Ovary (tissue), 3 donors: Measurements from ENCODE around the gene L3HYPDH.

Experiments
- POLR2A ChIP-seq: fragments of 450-650 bp; IDR thresholded peaks from one replicate; pipeline ENCODE4 v1.6.1; 2017; ENCODE audit warnings: antibody characterized with exemption, mild to moderate bottlenecking, moderate library complexity
- TF ChIP-seq, protein P1 (sequence below), 3 donors: fragments of 450-650 bp in 2 of 3; fragments of 200-600 bp in 1 of 3; IDR thresholded peaks; one replicate each; pipeline versions ENCODE4 v1.5.1 to v1.8.0; 2016 to 2022; ENCODE audit warnings: antibody characterized with exemption in 3 of 3, mild to moderate bottlenecking in 1 of 3
- donor health status: DM: no; HTN: no; CAD: no.

DNA sequence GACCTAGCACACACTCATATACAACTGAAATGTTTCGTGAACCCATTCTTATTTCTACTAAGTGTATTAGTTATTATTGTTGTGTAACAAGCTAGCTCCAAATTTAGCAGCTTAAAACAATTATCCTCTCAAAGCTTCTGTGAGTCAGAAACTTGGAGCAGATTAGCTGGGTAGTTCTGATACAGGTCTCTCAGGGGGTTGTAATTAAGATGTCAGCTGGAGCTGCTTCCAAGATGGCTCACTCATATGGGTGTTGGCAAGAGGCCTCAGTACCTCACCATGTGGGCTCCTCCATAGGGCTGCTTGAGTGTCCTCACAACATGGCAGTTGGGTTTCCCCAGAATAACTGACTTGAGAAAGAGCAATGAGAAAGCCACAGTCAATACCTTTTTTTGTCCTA, 28.8 kb downstream of the L3HYPDH start:
- TF ChIP-seq, protein P1, sequence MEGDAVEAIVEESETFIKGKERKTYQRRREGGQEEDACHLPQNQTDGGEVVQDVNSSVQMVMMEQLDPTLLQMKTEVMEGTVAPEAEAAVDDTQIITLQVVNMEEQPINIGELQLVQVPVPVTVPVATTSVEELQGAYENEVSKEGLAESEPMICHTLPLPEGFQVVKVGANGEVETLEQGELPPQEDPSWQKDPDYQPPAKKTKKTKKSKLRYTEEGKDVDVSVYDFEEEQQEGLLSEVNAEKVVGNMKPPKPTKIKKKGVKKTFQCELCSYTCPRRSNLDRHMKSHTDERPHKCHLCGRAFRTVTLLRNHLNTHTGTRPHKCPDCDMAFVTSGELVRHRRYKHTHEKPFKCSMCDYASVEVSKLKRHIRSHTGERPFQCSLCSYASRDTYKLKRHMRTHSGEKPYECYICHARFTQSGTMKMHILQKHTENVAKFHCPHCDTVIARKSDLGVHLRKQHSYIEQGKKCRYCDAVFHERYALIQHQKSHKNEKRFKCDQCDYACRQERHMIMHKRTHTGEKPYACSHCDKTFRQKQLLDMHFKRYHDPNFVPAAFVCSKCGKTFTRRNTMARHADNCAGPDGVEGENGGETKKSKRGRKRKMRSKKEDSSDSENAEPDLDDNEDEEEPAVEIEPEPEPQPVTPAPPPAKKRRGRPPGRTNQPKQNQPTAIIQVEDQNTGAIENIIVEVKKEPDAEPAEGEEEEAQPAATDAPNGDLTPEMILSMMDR (IDR thresholded peaks at IDR 0.05): no peak
- no peak for TF ChIP-seq POLR2A
